ENCODE results near the gene BARX1. TPM values are rescaled to one million over a fixed set of nuclear protein-coding genes. Genes with fewer than 3 reads are reported as not detected.

Gene BARX1
- total RNA-seq, 1 donor: not detected

GRCh38 chr9:93902780-93903655, 52.1 kb downstream of the BARX1 start:
- DNase-seq (ENCODE audit: low read depth in 2 of 3, low spot score in 2 of 3): no peak

GRCh38 chr9:93902051-93902779, 52.9 kb downstream of the BARX1 start:
- no peak for DNase-seq (ENCODE audit: low read depth in 2 of 3, low spot score in 2 of 3)

Other genes starting within 250 kb of the BARX1 start
- gene PTPDC1, start 129.1 kb upstream of the BARX1 start, total RNA-seq: 2.7 TPM